AG04449 (cell line): ENCODE data around the gene C10orf95.

Experiments
- CTCF ChIA-PET: fragments of 350-600 bp; formaldehyde crosslinking; extraction: SDS; loops from one replicate; lab custom pipeline; 2021; ENCODE audit warnings: antibody characterized with exemption; lab: Yijun Ruan, JAX
- POLR2A ChIA-PET: fragments of 400-600, 350-600 bp; formaldehyde crosslinking; extraction: SDS; loops from one replicate; lab custom pipeline; 2020; ENCODE audit warnings: antibody characterized with exemption, inconsistent platforms; lab: Yijun Ruan, JAX
- DNase-seq: peaks from one replicate; pipeline ENCODE4 v3.0.0-alpha.2; 2010; ENCODE audit warnings: low read depth, low spot score
- H3K4me3 ChIP-seq: 2 replicates; pipeline ENCODE4 v1.5.1; 2011; ENCODE audit warnings: low read depth, mild to moderate bottlenecking, control low read depth, low read length
- TF ChIP-seq, protein P1 (sequence below): IDR thresholded peaks from one replicate; pipeline ENCODE4 v1.5.1; 2011; ENCODE audit warnings: mild to moderate bottlenecking, moderate library complexity, low read length, control low read depth, inconsistent platforms; ENCODE audit not compliant: insufficient read depth; ENCODE audit errors: missing control alignments

C10orf95 gene

DNA sequence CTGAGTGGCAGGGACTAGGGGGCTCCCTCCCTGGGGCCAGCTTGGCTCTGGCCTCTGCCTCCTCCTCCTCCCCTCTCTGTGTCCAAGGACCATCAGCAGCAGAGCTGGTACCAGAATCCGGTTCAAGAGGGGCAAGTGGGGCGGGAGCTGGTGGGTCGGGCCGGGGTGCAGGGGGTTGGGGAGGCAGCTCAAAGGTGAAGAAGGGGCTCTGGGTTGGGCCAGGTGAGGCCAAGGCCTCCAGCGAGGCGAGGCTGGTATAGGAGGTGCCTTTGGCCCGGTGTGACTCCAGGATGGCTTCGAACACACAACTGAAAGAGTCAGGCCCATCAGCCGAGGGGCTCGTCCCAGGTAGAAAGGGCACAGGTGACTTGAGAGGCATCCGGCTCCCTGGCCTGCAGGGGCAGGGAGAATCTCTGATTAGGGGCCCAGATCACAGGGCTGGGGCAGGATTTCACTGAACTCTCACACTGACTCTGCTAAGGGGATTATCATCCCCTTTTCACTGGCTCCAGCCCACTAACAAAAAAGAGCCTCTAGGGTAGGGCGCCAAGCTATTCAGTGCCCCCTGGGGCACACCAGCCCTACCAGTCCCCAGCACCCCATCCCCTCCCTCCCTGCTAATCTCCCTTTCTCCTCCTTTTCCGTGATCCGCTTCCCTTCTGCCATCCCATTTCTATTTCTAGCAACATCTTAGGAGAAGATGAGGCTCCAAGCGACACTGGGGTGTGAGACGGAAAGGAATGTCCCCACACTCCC, 37.4 kb downstream of the C10orf95 start:
- CTCF ChIA-PET = interaction anchor here (5.3 to 10.3 kb wide), 2 partner anchors 7 to 16 kb away, joined by 33 to 161 read pairs; partner anchors contain the start of genes FBXL15 and NFKB2
- TF ChIP-seq, protein P1, sequence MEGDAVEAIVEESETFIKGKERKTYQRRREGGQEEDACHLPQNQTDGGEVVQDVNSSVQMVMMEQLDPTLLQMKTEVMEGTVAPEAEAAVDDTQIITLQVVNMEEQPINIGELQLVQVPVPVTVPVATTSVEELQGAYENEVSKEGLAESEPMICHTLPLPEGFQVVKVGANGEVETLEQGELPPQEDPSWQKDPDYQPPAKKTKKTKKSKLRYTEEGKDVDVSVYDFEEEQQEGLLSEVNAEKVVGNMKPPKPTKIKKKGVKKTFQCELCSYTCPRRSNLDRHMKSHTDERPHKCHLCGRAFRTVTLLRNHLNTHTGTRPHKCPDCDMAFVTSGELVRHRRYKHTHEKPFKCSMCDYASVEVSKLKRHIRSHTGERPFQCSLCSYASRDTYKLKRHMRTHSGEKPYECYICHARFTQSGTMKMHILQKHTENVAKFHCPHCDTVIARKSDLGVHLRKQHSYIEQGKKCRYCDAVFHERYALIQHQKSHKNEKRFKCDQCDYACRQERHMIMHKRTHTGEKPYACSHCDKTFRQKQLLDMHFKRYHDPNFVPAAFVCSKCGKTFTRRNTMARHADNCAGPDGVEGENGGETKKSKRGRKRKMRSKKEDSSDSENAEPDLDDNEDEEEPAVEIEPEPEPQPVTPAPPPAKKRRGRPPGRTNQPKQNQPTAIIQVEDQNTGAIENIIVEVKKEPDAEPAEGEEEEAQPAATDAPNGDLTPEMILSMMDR = no peak

DNA sequence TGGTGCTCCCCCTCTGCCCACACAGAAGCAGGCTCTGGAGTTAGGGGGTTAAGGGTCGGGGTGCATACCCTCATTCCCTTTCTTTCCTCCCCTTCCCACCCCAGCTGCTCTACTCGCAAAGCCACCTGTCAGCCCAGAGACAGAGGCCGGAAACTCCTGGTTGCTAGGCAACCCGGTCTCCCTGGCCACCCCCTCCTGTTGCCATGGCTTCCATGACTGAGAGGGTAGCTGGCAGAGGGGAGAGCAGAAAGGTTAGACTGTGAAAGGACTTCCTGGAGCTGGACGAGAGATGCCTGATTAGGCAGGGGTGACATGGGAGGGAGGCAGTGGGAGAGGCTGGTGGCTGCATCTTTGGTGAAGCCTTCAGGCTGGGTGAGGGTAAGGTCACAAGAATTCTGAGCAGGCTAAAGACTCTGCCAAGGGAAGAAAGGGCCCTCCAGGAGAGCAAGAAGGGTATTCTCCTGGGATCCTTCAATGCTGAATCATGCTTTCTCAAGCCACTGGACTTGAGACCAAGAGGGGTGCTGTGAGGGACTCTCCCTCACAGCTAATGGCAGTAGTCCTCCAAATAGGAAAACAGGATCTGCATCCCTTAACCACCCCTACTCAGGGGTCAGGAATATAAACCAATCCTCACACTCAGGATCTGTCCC, 38.2 kb downstream of the C10orf95 start:
- H3K4me3 ChIP-seq = no peak overlapping the region
- ChIA-PET CTCF (interaction anchor here (0.9 to 10.3 kb wide), 3 partner anchors 8 to 16 kb away, joined by 3 to 161 read pairs (median 33); partner anchors contain the start of genes FBXL15 and NFKB2), POLR2A (no interaction called here)
- DNase-seq = no peak
- TF ChIP-seq, protein P1 = no peak

More for the DNA sequence above, 37.4 kb downstream of the C10orf95 start:
- DNase-seq = no peak
- POLR2A ChIA-PET = no interaction called here
- H3K4me3 ChIP-seq = no peak overlapping the region

DNA sequence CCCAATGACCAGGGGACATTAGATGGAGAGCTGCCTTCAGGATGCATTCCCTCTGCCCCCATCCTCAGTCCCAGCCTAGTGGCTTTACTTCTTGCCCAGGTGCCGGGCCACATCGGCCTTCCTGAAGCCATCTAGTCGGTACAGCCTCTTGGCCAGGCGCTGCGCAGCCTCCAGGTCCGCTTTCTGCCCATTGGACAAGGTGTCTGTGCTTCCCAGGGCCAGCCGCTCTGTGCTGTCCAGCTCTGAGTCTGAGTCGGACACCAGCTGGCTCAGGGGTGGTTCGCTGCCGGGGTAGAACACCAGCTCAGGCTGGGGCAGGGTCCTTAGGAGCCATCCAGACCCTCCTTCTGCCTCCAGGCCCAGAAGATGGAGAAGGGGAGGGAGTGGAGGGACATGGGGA, 39.0 kb downstream of the C10orf95 start:
- ChIA-PET POLR2A (no interaction called here), CTCF (interaction anchor here (0.9 to 10.3 kb wide), 5 partner anchors 9 to 243 kb away, joined by 3 to 161 read pairs (median 3); partner anchors contain the start of genes FBXL15 and NFKB2)
- no peak overlapping the region for H3K4me3 ChIP-seq
- no peak for DNase-seq
- TF ChIP-seq, protein P1 = no peak

DNA sequence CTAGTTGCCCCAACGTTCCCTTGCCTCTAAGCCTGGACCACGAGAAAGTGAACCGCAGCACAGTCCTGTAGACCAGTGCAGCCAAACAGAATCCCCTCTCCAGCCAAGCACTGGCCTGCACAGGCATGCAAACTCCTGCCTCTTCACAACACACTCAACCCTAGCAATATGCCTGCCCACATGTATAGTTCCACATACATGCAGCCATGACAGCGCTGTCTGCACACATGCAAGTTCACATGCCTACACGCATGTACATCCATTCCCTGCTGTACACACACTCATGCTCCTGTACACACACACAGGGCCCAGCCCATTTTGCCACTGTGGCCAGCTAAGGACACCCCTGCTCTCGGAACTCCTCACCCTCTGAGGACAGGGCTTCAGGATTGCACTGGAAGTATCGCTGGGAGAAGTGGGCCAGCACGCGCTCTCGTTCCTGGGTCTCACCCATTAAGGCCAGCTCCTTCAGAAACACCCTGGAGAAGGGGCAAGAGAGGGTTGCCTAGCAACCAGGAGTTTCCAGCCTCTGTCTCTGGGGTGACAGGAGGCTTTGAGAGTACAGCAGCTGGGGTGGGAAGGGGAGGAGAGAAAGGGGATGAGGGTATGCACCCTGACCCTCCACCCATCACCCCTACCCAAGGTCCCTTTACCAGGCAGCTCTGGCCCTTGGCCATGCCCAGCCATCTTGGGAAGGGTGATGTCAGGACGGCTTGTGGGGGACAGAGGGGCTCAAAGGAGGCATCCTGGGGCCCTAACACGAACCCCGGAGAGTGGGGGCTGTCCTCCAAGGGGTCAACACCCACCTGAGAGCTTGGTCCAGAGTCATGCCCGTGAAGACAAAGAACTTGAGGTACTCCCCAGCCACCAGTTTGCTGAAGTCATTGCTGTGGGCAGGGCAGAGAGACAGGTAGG, 39.7 kb downstream of the C10orf95 start:
- no peak for DNase-seq
- ChIA-PET POLR2A (no interaction called here), CTCF (interaction anchor here (0.7 to 10.3 kb wide), 7 partner anchors 8 to 242 kb away, joined by 3 to 161 read pairs (median 3); partner anchors contain the start of genes FBXL15 and NFKB2)
- TF ChIP-seq, protein P1 = no peak
- H3K4me3 ChIP-seq = no peak overlapping the region

DNA sequence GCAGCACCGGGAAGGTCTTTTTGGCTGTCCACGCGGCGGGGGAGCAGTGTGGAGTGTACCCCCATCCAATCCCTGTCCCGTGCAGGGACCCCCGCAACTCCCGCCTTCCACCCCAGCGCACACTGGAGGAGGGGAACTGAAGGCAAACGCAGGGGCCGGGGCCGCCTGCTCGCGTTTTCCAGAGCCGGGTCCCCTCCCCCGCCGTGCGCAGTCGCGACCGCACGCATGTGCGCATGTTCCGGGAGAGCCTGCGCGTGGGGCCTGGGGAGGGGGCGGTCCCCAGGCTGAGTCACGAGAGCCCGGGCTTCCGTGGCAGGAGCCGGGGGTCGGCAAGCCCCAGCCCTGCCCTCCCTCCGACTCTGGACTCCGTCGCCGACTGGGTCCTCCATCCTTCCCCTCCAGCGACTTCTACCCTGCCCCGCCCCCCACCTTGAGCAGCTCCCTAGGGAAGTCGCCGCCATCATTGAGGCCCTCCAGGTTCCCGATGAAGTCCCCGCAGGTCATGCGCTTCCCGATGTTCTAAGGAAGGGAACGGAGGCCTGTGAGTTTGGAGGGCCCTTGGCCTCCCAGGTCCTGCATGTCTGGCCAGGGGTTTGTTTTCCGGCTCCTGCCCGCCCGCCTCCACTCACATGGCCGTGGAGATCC, 40.8 kb downstream of the C10orf95 start:
- DNase-seq = no peak
- TF ChIP-seq, protein P1 = no peak
- H3K4me3 ChIP-seq = peak overlapping the region; percentile 46
- ChIA-PET POLR2A (no interaction called here), CTCF (interaction anchor here (0.6 to 10.3 kb wide), 5 partner anchors 11 to 191 kb away, joined by 3 to 161 read pairs (median 8); partner anchors contain the start of genes FBXL15 and NFKB2)
